Heart left ventricle (tissue), 13 donors: ENCODE data around the gene EVA1A.

Experiments
- POLR2A ChIP-seq, 2 donors: fragments of 450-650 bp; IDR thresholded peaks; one replicate each; pipeline ENCODE4 v1.6.1; 2017; ENCODE audit warnings: antibody characterized with exemption in 2 of 2, mild to moderate bottlenecking in 2 of 2, moderate library complexity in 2 of 2
- TF ChIP-seq, protein P1 (sequence below), 12 donors: fragments of 200-600 bp; sonication (generic) in 4 of 12; IDR thresholded peaks; one replicate each; pipeline versions ENCODE4 v1.5.0 to v1.8.0; 2018 to 2022; ENCODE audit warnings: antibody characterized with exemption in 12 of 12, mild to moderate bottlenecking in 5 of 12
- donor health status: ischemic (EF 13 %, LVEDD 7.1; RV severe dilation, severe dysfunction).
- donor health status: DM: no; HTN: yes; CAD: no.
- donor health status: DM: no; HTN: no; CAD: no.
- donor health status: ischemic (EF 25% LVEDD 6.9; RV normal size, moderate dysfunction).
- donor health status: ischemic (EF 25% LVEDD 5.7; RV mildly dilated, moderate dysfunction).
- donor health status: ischemic (EF 35%, LVEDD 5.7; RV mildly dilated, moderate dysfunction).
- donor health status: nonischemic (EF 11% LVEDD 7.7; RV severe dilation, severe dysfunction).
- donor health status: DM: yes; HTN: yes; CAD: no.
- donor health status: PGD.
- donor health status: ischemic (EF 29% LVEDD 5.4; RV normal size, mild dysfunction).
- donor health status: nonischemic (EF 23%, LVEDD 6.1; RV moderate dilation, normal function).

DNA sequence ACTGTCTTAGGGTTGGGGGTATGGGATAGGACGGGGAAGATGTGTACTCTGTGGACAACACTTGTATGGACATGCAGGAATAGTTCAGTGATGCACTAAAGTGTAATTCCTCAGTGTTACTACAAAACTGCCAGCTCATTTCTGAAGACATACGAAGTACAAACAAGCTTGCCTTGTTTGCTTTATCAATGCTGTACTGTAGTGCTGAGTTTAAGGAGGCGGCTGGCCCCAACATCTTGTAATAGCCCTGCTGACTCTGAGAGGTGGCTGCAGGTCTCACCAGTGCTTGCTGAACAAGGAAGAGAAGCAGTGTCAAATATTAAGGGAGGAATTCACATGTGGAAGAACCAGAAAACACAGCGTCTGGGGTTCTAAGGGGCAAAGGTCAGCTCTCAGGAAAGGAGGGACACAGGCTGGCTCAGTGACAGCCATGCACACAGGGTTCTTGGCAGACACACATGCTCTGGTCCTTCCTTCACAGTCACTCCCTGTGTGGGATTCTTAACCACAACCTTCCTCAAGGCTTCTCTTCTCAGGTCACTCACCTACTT, 39.8 kb upstream of the EVA1A start:
- TF ChIP-seq, protein P1, sequence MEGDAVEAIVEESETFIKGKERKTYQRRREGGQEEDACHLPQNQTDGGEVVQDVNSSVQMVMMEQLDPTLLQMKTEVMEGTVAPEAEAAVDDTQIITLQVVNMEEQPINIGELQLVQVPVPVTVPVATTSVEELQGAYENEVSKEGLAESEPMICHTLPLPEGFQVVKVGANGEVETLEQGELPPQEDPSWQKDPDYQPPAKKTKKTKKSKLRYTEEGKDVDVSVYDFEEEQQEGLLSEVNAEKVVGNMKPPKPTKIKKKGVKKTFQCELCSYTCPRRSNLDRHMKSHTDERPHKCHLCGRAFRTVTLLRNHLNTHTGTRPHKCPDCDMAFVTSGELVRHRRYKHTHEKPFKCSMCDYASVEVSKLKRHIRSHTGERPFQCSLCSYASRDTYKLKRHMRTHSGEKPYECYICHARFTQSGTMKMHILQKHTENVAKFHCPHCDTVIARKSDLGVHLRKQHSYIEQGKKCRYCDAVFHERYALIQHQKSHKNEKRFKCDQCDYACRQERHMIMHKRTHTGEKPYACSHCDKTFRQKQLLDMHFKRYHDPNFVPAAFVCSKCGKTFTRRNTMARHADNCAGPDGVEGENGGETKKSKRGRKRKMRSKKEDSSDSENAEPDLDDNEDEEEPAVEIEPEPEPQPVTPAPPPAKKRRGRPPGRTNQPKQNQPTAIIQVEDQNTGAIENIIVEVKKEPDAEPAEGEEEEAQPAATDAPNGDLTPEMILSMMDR (IDR thresholded peaks at IDR 0.05), result no peak
- no peak for TF ChIP-seq POLR2A (IDR thresholded peaks at IDR 0.05)
